Esophagus muscularis mucosa (tissue), 3 donors: ENCODE data around the gene PLCL1.

Source experiments
- CTCF ChIP-seq, 3 experiments: fragments of 200-600 bp in 2 of 3; fragments of 450-650 bp in 1 of 3; sonication (generic) in 2 of 3; IDR thresholded peaks; one replicate each; pipeline ENCODE4 v1.5.1; 2017 to 2019; ENCODE audit warnings: antibody characterized with exemption in 3 of 3, mild to moderate bottlenecking in 2 of 3, moderate library complexity in 1 of 3
- POLR2A ChIP-seq: fragments of 450-650 bp; IDR thresholded peaks from one replicate; pipeline ENCODE4 v1.6.1; 2017; ENCODE audit warnings: antibody characterized with exemption, moderate library complexity, mild to moderate bottlenecking, low read depth
- POLR2AphosphoS5 ChIP-seq, 2 donors: sonication (generic); formaldehyde crosslinking; IDR thresholded peaks; one replicate each; pipeline ENCODE4 v1.6.1; 2017; ENCODE audit warnings: antibody characterized with exemption in 2 of 2

- TF ChIP-seq CTCF (IDR thresholded peaks at IDR 0.05) (no peak), POLR2A (no peak), POLR2AphosphoS5 (IDR thresholded peaks at IDR 0.05) (no peak)
These were observed 65.7 kb downstream of the PLCL1 start for GRCh38 chr2:197870137-197870536.
